Measurements from ENCODE around the gene NKPD1.

DNA sequence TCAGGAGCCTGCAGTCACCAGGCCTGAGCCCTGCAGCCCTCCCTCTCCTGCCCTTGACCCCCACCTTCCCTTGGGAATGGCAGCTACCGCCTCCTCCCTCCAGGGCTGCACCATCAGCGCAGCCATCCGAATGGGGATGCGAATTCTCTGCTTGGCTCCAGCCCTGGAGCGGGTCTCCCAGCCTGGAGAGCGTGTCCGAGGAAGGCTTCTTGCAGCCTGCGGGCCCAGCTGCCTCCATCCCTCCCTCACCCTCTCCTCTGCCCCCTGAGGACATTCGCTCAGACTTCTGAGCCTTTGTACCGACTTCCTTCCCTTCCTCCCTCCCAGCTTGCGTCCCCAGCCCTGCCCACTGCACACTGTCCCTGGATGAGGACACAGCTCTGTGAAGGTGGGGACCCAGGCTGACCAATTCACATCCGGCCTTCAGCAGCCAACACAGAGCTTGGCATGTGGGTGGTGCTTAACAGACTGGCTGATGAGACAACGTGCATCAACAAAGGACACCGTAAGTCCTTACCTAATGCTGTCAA, 6.0 kb upstream of the NKPD1 start:
- TF ChIP-seq CTCF (optimal IDR thresholded peaks at IDR 0.05 in 1 of 3, IDR thresholded peaks at IDR 0.05 in 1 of 3, conservative IDR thresholded peaks at IDR 0.05 in 1 of 3; ENCODE audit: extremely low read depth in 1 of 3, insufficient read depth in 2 of 3, low read length in 3 of 3) (no peak), EZH2 (IDR thresholded peaks at IDR 0.05; ENCODE audit: low read length) (no peak)

Measured in keratinocyte (primary cell).